HepG2 (cell line): ENCODE measurements around the gene USP30. TPM values are rescaled to one million over a fixed set of nuclear protein-coding genes. Genes with fewer than 3 reads are reported as not detected.

Experiments used
- ATAC-seq: fragments of 200-7000 bp; cut with Tn5 transposase; 3 replicates; pipeline ENCODE4 v1.9.1; 2020; ENCODE audit warnings: mild to moderate bottlenecking, moderate library complexity
- BruUV-seq: library from RNA; stranded (reverse); fragments of 400-500 nt; replicated peaks from 2 replicates; lab custom pipeline; 2021; lab: Mats Ljungman, UMichigan
- CTCF ChIA-PET: fragments of 300-600 bp; formaldehyde crosslinking; extraction: SDS; loops from one replicate; lab custom pipeline; 2021; ENCODE audit warnings: low total read pairs, inconsistent platforms, low intra/inter-chr PET ratio; lab: Yijun Ruan, JAX
- POLR2A ChIA-PET: fragments of 350-600 bp; sonication (Branson Sonifier 250); formaldehyde crosslinking; loops from one replicate; lab custom pipeline; 2020; ENCODE audit warnings: antibody characterized with exemption, inconsistent platforms; lab: Yijun Ruan, JAX
- DNase-seq: peaks from one replicate; pipeline ENCODE4 v3.0.0-alpha.2; 2015; ENCODE audit warnings: low spot score
- FAIRE-seq: peaks from 3 replicates; lab custom pipeline; 2011; peaks lifted over from hg19 to GRCh38; lab: Jason Lieb, UNC
- H2AFZ ChIP-seq: one replicate; pipeline ENCODE4 v1.6.1; 2011; ENCODE audit warnings: low read length, inconsistent platforms
- H3K27ac ChIP-seq: fragments of 300-600 bp; 3 replicates; pipeline ENCODE4 v1.8.0; 2011; ENCODE audit warnings: mixed run types, mild to moderate bottlenecking, mixed read lengths, low read length, inconsistent platforms; ENCODE audit not compliant: insufficient read depth; ENCODE audit errors: extremely low read length
- H3K27me3 ChIP-seq, 2 experiments: fragments of 200-600 bp in 1 of 2; 2 replicates in 1 of 2; 3 replicates in 1 of 2; pipeline versions ENCODE4 v1.6.0 to v1.8.0; 2011; ENCODE audit warnings: low read length in 2 of 2, mild to moderate bottlenecking in 2 of 2, moderate library complexity in 2 of 2, inconsistent platforms in 1 of 2; ENCODE audit not compliant: insufficient read depth in 2 of 2, control insufficient read depth in 1 of 2
- H3K36me3 ChIP-seq, 2 experiments: fragments of 200-600 bp in 1 of 2; replicated peaks in 1 of 2; 2 replicates in 1 of 2; 3 replicates in 1 of 2; pipeline versions ENCODE4 v1.5.1 to v1.8.0; 2011; ENCODE audit warnings: low read length in 2 of 2, inconsistent platforms in 1 of 2; ENCODE audit not compliant: insufficient read depth in 2 of 2, control insufficient read depth in 1 of 2
- H3K4me1 ChIP-seq: 2 replicates; pipeline ENCODE4 v1.5.1; 2012; ENCODE audit warnings: low read length, inconsistent platforms; ENCODE audit not compliant: insufficient read depth
- H3K4me2 ChIP-seq: 2 replicates; pipeline ENCODE4 v1.6.0; 2011; ENCODE audit warnings: low read depth, low read length, inconsistent platforms
- H3K4me3 ChIP-seq, 3 experiments: fragments of 200-600 bp in 1 of 3; sonication (generic), shearing (Covaris generic) in 1 of 3; replicated peaks in 1 of 3; 2 replicates each; pipeline ENCODE4 v1.5.1; 2011 to 2016; ENCODE audit warnings: low read length in 3 of 3, inconsistent platforms in 2 of 3, low read depth in 2 of 3, mild to moderate bottlenecking in 2 of 3, control low read depth in 1 of 3, mixed read lengths in 1 of 3; ENCODE audit not compliant: insufficient read depth in 1 of 3
- H3K79me2 ChIP-seq: one replicate; pipeline ENCODE4 v1.6.1; 2011; ENCODE audit warnings: low read length, inconsistent platforms; ENCODE audit not compliant: insufficient read depth
- H3K9ac ChIP-seq: 2 replicates; pipeline ENCODE4 v1.6.0; 2011; ENCODE audit warnings: mild to moderate bottlenecking, low read depth, low read length, inconsistent platforms; ENCODE audit not compliant: insufficient read depth
- H3K9me3 ChIP-seq: 2 replicates; pipeline ENCODE4 v1.5.1; 2012; ENCODE audit warnings: mild to moderate bottlenecking, low read length
- H4K20me1 ChIP-seq: 2 replicates; pipeline ENCODE4 v1.6.0; 2011; ENCODE audit warnings: inconsistent platforms, mild to moderate bottlenecking, low read length, moderate library complexity; ENCODE audit not compliant: insufficient read depth
- ETV5 ChIP-seq: IDR thresholded peaks from 2 replicates; pipeline ENCODE4 v1.6.1; 2018; ENCODE audit warnings: missing biosample characterization, missing genetic modification reagents, inconsistent platforms, borderline replicate concordance
- NAIF1 ChIP-seq: sonication (generic); formaldehyde crosslinking; IDR thresholded peaks from 2 replicates; pipeline ENCODE4 v1.5.0; 2020; ENCODE audit warnings: mild to moderate bottlenecking, missing genetic modification reagents, borderline replicate concordance
- PRMT3 ChIP-seq: sonication (generic); formaldehyde crosslinking; IDR thresholded peaks from 2 replicates; pipeline ENCODE4 v1.8.1; 2022; ENCODE audit warnings: low read depth, mild to moderate bottlenecking, moderate library complexity, missing genetic modification reagents, borderline replicate concordance
- RBM22 ChIP-seq: fragments of 200-400 bp; formaldehyde crosslinking; optimal IDR thresholded peaks from 2 replicates; pipeline ENCODE3; 2017; ENCODE audit warnings: mild to moderate bottlenecking, low read length, moderate library complexity
- ZFP36 ChIP-seq: fragments of 150-350 bp; IDR thresholded peaks from 2 replicates; pipeline ENCODE4 v1.6.1; 2018; ENCODE audit warnings: borderline replicate concordance, low read length, low read depth; ENCODE audit not compliant: partially characterized antibody
- ZNF205 ChIP-seq: IDR thresholded peaks from 2 replicates; pipeline ENCODE4 v1.6.1; 2018; ENCODE audit warnings: missing biosample characterization, missing genetic modification reagents
- WGBS: methylation state at CpG from one replicate; pipeline ENCODE4 v1.1.6; 2017; ENCODE audit warnings: low lambda C conversion rate; 5-methylcytosine and 5-hydroxymethylcytosine counted together
- in situ Hi-C: cut with HindIII; loops from 2 replicates; pipeline ENCODE4 v1.10.0; 2017; ENCODE audit warnings: low pct_unique_long_range_greater_than_20kb; ENCODE audit not compliant: extremely low pct_ligation_motif_present
- intact Hi-C: fragments of 100-400 bp; cut with micrococcal nuclease; formaldehyde crosslinking; loops from one replicate; pipeline ENCODE4 v1.10.0; 2022; ENCODE audit not compliant: unreplicated experiment
- polyA plus RNA-seq, 8 experiments: library from polyadenylated mRNA; depleted of rRNA in 3 of 8; stranded (reverse) in 7 of 8; unstranded in 1 of 8; fragments of >200 nt; fragmentation: Illumina TruSeq in 4 of 8; extraction: Trizol in 4 of 8; gene quantifications; 2 replicates each; pipeline versions ENCODE4 v1.2.1 to v1.2.3, GENCODE V29; 2011 to 2016; ENCODE audit warnings: low read depth in 4 of 8, missing spikeins in 1 of 8, mixed read lengths in 1 of 8; ENCODE audit not compliant: insufficient read depth in 1 of 8
- total RNA-seq, 5 experiments: library from RNA; depleted of rRNA; stranded (reverse); fragments of >200 nt; fragmentation: Illumina TruSeq; extraction: Trizol; gene quantifications; 2 replicates each; pipeline ENCODE4 v1.2.3, GENCODE V29; 2016; ENCODE audit warnings: low read depth in 1 of 5

Gene USP30
- total and polyA plus RNA-seq, 2 of the 13 experiments (the other 11 are each of a cell fraction or from before 2014, with no cell fraction given) = 11.2 to 20.8 TPM

DNA sequence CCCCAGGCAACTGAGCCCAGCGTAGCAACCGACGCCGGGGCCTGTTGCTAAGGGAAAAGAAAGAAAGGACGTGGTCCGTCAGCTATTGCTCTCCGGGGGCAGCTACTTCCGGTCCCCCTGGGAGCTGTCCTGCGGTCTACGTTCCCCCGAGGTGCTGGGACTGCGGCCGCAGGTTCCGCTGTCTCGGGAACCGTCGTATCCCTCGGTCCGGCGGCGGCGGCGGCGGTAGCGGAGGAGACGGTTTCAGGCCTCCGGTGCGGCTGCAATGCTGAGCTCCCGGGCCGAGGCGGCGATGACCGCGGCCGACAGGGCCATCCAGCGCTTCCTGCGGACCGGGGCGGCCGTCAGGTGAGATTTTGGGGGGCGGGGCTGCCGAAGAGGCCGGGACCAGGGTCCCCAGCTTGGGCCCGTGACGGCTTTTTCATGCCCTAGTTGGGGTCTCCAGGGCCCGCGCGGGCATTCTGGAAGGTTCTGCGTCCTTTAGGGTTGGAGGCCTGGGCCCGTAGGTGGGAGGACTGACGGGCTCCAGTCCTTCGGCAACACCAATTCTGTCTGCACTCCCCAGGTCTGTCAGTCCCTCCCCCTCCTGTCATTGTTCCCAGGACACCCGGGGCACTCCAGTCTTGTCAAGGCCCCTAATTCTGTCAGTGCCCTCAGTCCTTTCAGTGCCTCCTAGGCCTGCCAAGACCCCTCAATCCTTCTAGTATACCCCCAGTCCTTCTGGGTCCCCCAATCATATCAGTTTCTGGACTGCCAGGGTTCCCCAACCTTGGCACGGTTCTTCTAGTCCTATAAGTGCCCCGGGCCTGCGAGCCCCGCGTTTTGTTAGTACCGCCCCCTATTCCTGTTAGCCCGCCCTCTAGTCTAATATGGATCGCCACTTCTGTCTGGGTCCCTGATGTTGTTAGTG is at the start of gene USP30 (continued):
- TF ChIP-seq ETV5 (CRISPR knock-in tag) (peak; percentile 66; the same call in 1 of the 2 replicates), PRMT3 (CRISPR knock-in tag) (no peak), RBM22 (peak; percentile 96)

DNA sequence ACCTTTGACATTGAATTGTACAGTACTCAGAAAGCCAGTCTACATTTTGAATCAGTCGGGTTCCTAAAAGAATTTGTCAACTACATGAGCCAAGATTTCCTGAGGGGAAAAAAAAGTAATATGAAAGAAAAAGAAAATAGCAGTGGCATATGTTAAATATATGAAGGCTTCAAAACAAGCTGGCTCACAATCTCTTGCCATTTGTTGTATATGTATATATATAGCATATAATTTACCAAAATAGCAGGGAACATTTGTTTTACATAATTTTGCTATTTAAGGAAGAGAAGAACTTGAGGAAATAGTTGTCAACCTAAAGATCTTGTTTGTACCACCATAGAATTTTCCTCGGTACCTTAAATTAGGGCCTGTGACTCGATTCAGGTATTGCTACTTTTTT is 48.4 kb upstream of the USP30 start:
- Histone ChIP-seq H3K27ac (no peak overlapping the region), H4K20me1 (no peaks in the 10 kb centered on the region), H3K36me3 (no peaks in the 10 kb centered on the region), H3K4me3 (no peak overlapping the region), H3K4me1 (no peaks in the 10 kb centered on the region), H2AFZ (no peak overlapping the region), H3K79me2 (no peaks in the 10 kb centered on the region), H3K27me3 (no peaks in the 10 kb centered on the region)
- intact Hi-C loops = no loop called here
- CTCF ChIA-PET = no interaction called here
- WGBS = under 1% methylated on average over 3 of the region's 3 CpGs
- no peak for DNase-seq
- TF ChIP-seq ZFP36 (no peak), NAIF1 (CRISPR knock-in tag) (no peak), ZNF205 (CRISPR knock-in tag) (no peak)
- TF ChIP-seq, all 625 proteins: peak for 0
- ATAC-seq = no peak
- no peak for FAIRE-seq
- Histone ChIP-seq H3K9me3 (no peaks in the 10 kb centered on the region), H3K9ac (no peak overlapping the region), H3K4me2 (no peak overlapping the region)
- POLR2A ChIA-PET = no interaction called here
- in situ Hi-C loops = no loop called here
- BruUV-seq = no TSS peak
